ENCODE results near the gene FOXJ3. TPM values are rescaled to one million over a fixed set of nuclear protein-coding genes. Genes with fewer than 3 reads are reported as not detected.

The FOXJ3 gene
- total and polyA plus RNA-seq, 2 of the 4 experiments (the other 2 are of a cell fraction) = 16.7 to 30.5 TPM

DNA sequence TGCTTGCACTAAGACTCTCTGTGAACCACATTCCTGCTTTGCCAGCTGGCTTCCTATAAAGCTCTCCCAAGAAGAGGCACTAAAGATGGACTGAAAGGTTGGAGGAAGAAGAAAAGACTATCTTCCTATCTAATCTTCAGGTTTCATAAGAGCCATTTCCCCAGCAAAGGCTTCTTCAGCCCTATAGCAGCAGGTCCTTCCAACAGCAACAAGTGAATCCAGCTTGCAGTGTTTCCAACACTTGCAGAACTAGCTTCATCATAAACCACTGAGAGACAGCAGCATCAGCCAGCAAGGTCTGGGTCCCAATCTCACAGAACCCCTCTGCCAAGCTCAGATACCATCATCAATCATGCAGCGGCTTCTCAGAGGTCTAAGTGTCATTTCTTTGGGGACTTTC, 28.1 kb downstream of the FOXJ3 start:
- Histone ChIP-seq H3K9me3 (ENCODE audit: control insufficient read depth, insufficient read depth, low read length) (0 out of 2 replicates have a peak, but pooled peaks cover 2% of the 10 kb centered on the region), H3K14ac (replicated peaks; ENCODE audit: low read depth, low read length) (no peak overlapping the region), H4K91ac (ENCODE audit: insufficient read depth, low read depth, low read length) (no peak overlapping the region), H3K23ac (ENCODE audit: low read depth, low read length) (no peak overlapping the region), H3K4me3 (ENCODE audit: insufficient read depth, low read depth, low read length) (no peak overlapping the region), H3K36me3 (ENCODE audit: control insufficient read depth, insufficient read depth, low read length) (peaks cover 6% of the 10 kb centered on the region), H3K79me1 (ENCODE audit: low read depth in 1 of 2, low read length in 2 of 2) (peaks cover 41 to 51% of the 10 kb centered on the region in 2 experiments), H2BK15ac (ENCODE audit: low read depth, low read length) (no peak overlapping the region), H2AK9ac (replicated peaks; ENCODE audit: low read depth, low read length, poor library complexity) (no peak overlapping the region), H3K4me2 (ENCODE audit: low read depth, low read length) (no peak overlapping the region), H4K8ac (ENCODE audit: low read depth in 2 of 2, low read length in 2 of 2) (no peak overlapping the region), H3K27me3 (ENCODE audit: control insufficient read depth, insufficient read depth, low read length) (no peaks in the 10 kb centered on the region), H3K9ac (ENCODE audit: low read depth, low read length) (no peak overlapping the region), H2AFZ (replicated peaks; ENCODE audit: low read length, poor library complexity) (no peak overlapping the region), H3K4ac (ENCODE audit: low read depth, low read length) (no peak overlapping the region), H2BK120ac (ENCODE audit: low read depth, low read length) (no peak overlapping the region), H2BK5ac (ENCODE audit: low read depth, low read length, poor library complexity, severe bottlenecking) (no peak overlapping the region), H4K20me1 (ENCODE audit: insufficient read depth, low read length) (peaks cover 35% of the 10 kb centered on the region), H3K9me1 (ENCODE audit: insufficient read depth, low read length) (peaks cover 6% of the 10 kb centered on the region), H3K18ac (ENCODE audit: low read depth, low read length) (no peak overlapping the region; the same call in 1 of the 2 replicates), H2AK5ac (ENCODE audit: low read depth, low read length) (no peak overlapping the region), H2BK20ac (ENCODE audit: low read depth, low read length) (no peak overlapping the region), H3K56ac (ENCODE audit: extremely low read depth, insufficient read depth, low read length) (no peak overlapping the region), H3K4me1 (ENCODE audit: control insufficient read depth, insufficient read depth, low read length) (peaks cover 5% of the 10 kb centered on the region), H3K27ac (ENCODE audit: insufficient read depth, low read length) (no peak overlapping the region), H4K5ac (ENCODE audit: low read depth, low read length) (no peak overlapping the region)
- in situ Hi-C loops (cut with MboI; ENCODE audit: low sequenced_read_pairs) = no loop called here
- intact Hi-C loops (cut with micrococcal nuclease) = no loop called here
- TF ChIP-seq NFE2L2 (IDR thresholded peaks at IDR 0.05; ENCODE audit: low read depth, low read length) (no peak), MXI1 (IDR thresholded peaks at IDR 0.05; ENCODE audit: borderline replicate concordance, low read depth, low read length) (no peak), CTCF (conservative IDR thresholded peaks at IDR 0.05; ENCODE audit: low read depth, low read length) (no peak), BHLHE40 (IDR thresholded peaks at IDR 0.05; ENCODE audit: low read depth, low read length) (no peak), FOS (IDR thresholded peaks at IDR 0.05; ENCODE audit: low read depth, low read length) (no peak), RFX5 (IDR thresholded peaks at IDR 0.05; ENCODE audit: low read depth, low read length) (no peak), RCOR1 (IDR thresholded peaks at IDR 0.05; ENCODE audit: insufficient replicate concordance, low read length) (no peak), MAFK (IDR thresholded peaks at IDR 0.05; ENCODE audit: low read depth, low read length) (no peak), POLR2A (IDR thresholded peaks at IDR 0.05; ENCODE audit: low read depth, low read length) (no peak), ELK1 (IDR thresholded peaks at IDR 0.05; ENCODE audit: borderline replicate concordance, low read depth, low read length) (no peak), RAD21 (IDR thresholded peaks at IDR 0.05; ENCODE audit: low read length) (no peak), SMC3 (IDR thresholded peaks at IDR 0.05; ENCODE audit: low read depth, low read length) (no peak), MAZ (IDR thresholded peaks at IDR 0.05; ENCODE audit: borderline replicate concordance, low read depth, low read length) (no peak), CEBPB (IDR thresholded peaks at IDR 0.05; ENCODE audit: low read depth, low read length) (no peak), CHD1 (IDR thresholded peaks at IDR 0.05; ENCODE audit: low read depth, low read length) (no peak)
- TF ChIP-seq, protein P1, sequence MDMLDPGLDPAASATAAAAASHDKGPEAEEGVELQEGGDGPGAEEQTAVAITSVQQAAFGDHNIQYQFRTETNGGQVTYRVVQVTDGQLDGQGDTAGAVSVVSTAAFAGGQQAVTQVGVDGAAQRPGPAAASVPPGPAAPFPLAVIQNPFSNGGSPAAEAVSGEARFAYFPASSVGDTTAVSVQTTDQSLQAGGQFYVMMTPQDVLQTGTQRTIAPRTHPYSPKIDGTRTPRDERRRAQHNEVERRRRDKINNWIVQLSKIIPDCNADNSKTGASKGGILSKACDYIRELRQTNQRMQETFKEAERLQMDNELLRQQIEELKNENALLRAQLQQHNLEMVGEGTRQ (IDR thresholded peaks at IDR 0.05; ENCODE audit: low read depth, low read length) = no peak
- WGBS, 2 experiments (ENCODE audit: extremely low coverage in 2 of 2, insufficient read length in 1 of 2) = 100% methylated on average over 1 of the region's 1 CpG; no CpG with 5 or more reads in 1 of the 2 experiments
- BruUV-seq (replicated peaks) = no TSS peak
- ChIA-PET CTCF (no interaction called here), POLR2A (ENCODE audit: unreplicated experiment) (no interaction called here)
- dilution Hi-C loops (cut with HindIII; ENCODE audit: low sequenced_read_pairs, unreplicated experiment) = no loop called here
- ATAC-seq (ENCODE audit: low read depth) (no peak), DNase-seq (no peak)

Measured in IMR-90 (cell line).